Stimulated activated naive B cell treated with anti-CD40 and anti-IgM and Interleukin-4, amounts not matched to agents 10 μg/mL and 1 μg/mL and 100 μg/mL, for 72 hours (primary cell): Measurements from ENCODE around the gene CXCR5.

Source experiments
- ATAC-seq, 2 donors: fragments of 150-1000 bp; cut with Tn5 transposase; replicated peaks; 2 replicates each; pipeline ENCODE4 v1.10.0; 2021; ENCODE audit warnings: moderate library complexity in 1 of 2
- DNase-seq: peaks from one replicate; pipeline ENCODE4 v3.0.0; 2021
- H3K27ac Mint-ChIP-seq: one replicate; pipeline ENCODE4 v1.8.0; 2022; ENCODE audit warnings: mild to moderate bottlenecking, mixed read lengths
- H3K27me3 Mint-ChIP-seq, 2 donors: one replicate each; pipeline ENCODE4 v1.8.0; 2022; ENCODE audit warnings: mixed read lengths in 2 of 2
- H3K36me3 Mint-ChIP-seq, 2 donors: one replicate each; pipeline ENCODE4 v1.8.0; 2022; ENCODE audit warnings: mixed read lengths in 2 of 2, mild to moderate bottlenecking in 1 of 2
- H3K4me1 Mint-ChIP-seq, 2 donors: one replicate each; pipeline ENCODE4 v1.8.0; 2022; ENCODE audit warnings: mixed read lengths in 2 of 2, mild to moderate bottlenecking in 1 of 2
- H3K4me3 Mint-ChIP-seq, 2 donors: one replicate each; pipeline ENCODE4 v1.8.0; 2022; ENCODE audit warnings: mild to moderate bottlenecking in 2 of 2, mixed read lengths in 2 of 2, moderate library complexity in 1 of 2
- H3K9me3 Mint-ChIP-seq, 2 donors: one replicate each; pipeline ENCODE4 v1.8.0; 2022; ENCODE audit warnings: mixed read lengths in 2 of 2, mild to moderate bottlenecking in 1 of 2

CXCR5 gene

GRCh38 chr11:118885319-118885718, 1.6 kb downstream of the CXCR5 start:
- Mint-ChIP-seq H3K9me3 (no peaks in the 10 kb centered on the region), H3K4me3 (peak overlapping the region; percentile 85 to 86), H3K27me3 (no peaks in the 10 kb centered on the region), H3K36me3 (peaks cover 58 to 65% of the 10 kb centered on the region in 2 donors), H3K4me1 (peaks cover 59 to 80% of the 10 kb centered on the region in 2 donors), H3K27ac (peak overlapping the region; percentile 95)
- DNase-seq (no peak), ATAC-seq (peak in 1 of 2 donors; percentile 21)

- ATAC-seq, result no peak
- no peak for DNase-seq
- H3K4me1 Mint-ChIP-seq, result peaks cover 62 to 80% of the 10 kb centered on the region in 2 donors
- no peaks in the 10 kb centered on the region for H3K27me3 Mint-ChIP-seq
- peak overlapping the region; percentile 95 for H3K27ac Mint-ChIP-seq
- H3K36me3 Mint-ChIP-seq, result peaks cover 64 to 71% of the 10 kb centered on the region in 2 donors
- no peaks in the 10 kb centered on the region for H3K9me3 Mint-ChIP-seq
- H3K4me3 Mint-ChIP-seq, result peak overlapping the region; percentile 85 to 86
Observed at GRCh38 chr11:118885831-118886565, 2.3 kb downstream of the CXCR5 start.

- H3K27ac Mint-ChIP-seq, result peak overlapping the region; percentile 95
- ATAC-seq (peak; percentile 62 to 63), DNase-seq (peak; percentile 78)
- H3K36me3 Mint-ChIP-seq, result peaks cover 66 to 76% of the 10 kb centered on the region in 2 donors
- H3K27me3 Mint-ChIP-seq, result no peaks in the 10 kb centered on the region
- H3K4me3 Mint-ChIP-seq, result peak overlapping the region; percentile 85 to 86
- peaks cover 57 to 80% of the 10 kb centered on the region in 2 donors for H3K4me1 Mint-ChIP-seq
- H3K9me3 Mint-ChIP-seq, result no peaks in the 10 kb centered on the region
Observed at GRCh38 chr11:118886681-118887111, 3.0 kb downstream of the CXCR5 start.

GRCh38 chr11:118887206-118887605, 3.5 kb downstream of the CXCR5 start:
- Mint-ChIP-seq H3K4me1 (peaks cover 61 to 82% of the 10 kb centered on the region in 2 donors), H3K27ac (peak overlapping the region; percentile 95), H3K36me3 (peaks cover 70 to 81% of the 10 kb centered on the region in 2 donors), H3K9me3 (no peaks in the 10 kb centered on the region), H3K4me3 (peak overlapping the region; percentile 85 to 86), H3K27me3 (no peaks in the 10 kb centered on the region)
- DNase-seq (no peak), ATAC-seq (no peak)

- H3K36me3 Mint-ChIP-seq, result peaks cover 70 to 93% of the 10 kb centered on the region in 2 donors
- peak overlapping the region; percentile 85 to 86 for H3K4me3 Mint-ChIP-seq
Observed at GRCh38 chr11:118888398-118888797, 4.7 kb downstream of the CXCR5 start.

GRCh38 chr11:118889797-118890196, 6.1 kb downstream of the CXCR5 start:
- peak overlapping the region; percentile 85 to 86 for H3K4me3 Mint-ChIP-seq
- H3K27ac Mint-ChIP-seq, result peak overlapping the region; percentile 77

More at GRCh38 chr11:118888398-118888797, 4.7 kb downstream of the CXCR5 start:
- Mint-ChIP-seq H3K27ac (peak overlapping the region; percentile 95), H3K27me3 (no peaks in the 10 kb centered on the region), H3K4me1 (peaks cover 62 to 82% of the 10 kb centered on the region in 2 donors), H3K9me3 (no peaks in the 10 kb centered on the region)
- no peak for ATAC-seq
- no peak for DNase-seq

GRCh38 chr11:118892514-118892913, 8.8 kb downstream of the CXCR5 start:
- Mint-ChIP-seq H3K27ac (peak overlapping the region; percentile 74), H3K4me3 (peak overlapping the region; percentile 62 to 68), H3K9me3 (no peaks in the 10 kb centered on the region), H3K4me1 (peaks cover 85 to 100% of the 10 kb centered on the region in 2 donors), H3K27me3 (no peaks in the 10 kb centered on the region), H3K36me3 (peaks cover 73 to 96% of the 10 kb centered on the region in 2 donors)
- no peak for DNase-seq
- ATAC-seq, result no peak

More at GRCh38 chr11:118889797-118890196, 6.1 kb downstream of the CXCR5 start:
- no peaks in the 10 kb centered on the region for H3K9me3 Mint-ChIP-seq
- H3K36me3 Mint-ChIP-seq, result peaks cover 73 to 96% of the 10 kb centered on the region in 2 donors
- ATAC-seq, result no peak
- DNase-seq, result no peak
- no peaks in the 10 kb centered on the region for H3K27me3 Mint-ChIP-seq
- peaks cover 76 to 93% of the 10 kb centered on the region in 2 donors for H3K4me1 Mint-ChIP-seq

GRCh38 chr11:118892964-118893363, 9.3 kb downstream of the CXCR5 start:
- H3K27me3 Mint-ChIP-seq, result no peaks in the 10 kb centered on the region
- DNase-seq (no peak), ATAC-seq (no peak)
- H3K36me3 Mint-ChIP-seq, result peaks cover 73 to 96% of the 10 kb centered on the region in 2 donors
- H3K9me3 Mint-ChIP-seq, result no peaks in the 10 kb centered on the region
- H3K27ac Mint-ChIP-seq, result peak overlapping the region; percentile 74
- peaks cover 86 to 100% of the 10 kb centered on the region in 2 donors for H3K4me1 Mint-ChIP-seq
- H3K4me3 Mint-ChIP-seq, result peak overlapping the region; percentile 62 to 68

- Mint-ChIP-seq H3K9me3 (no peaks in the 10 kb centered on the region), H3K4me1 (peaks cover 83 to 99% of the 10 kb centered on the region in 2 donors), H3K27ac (peak overlapping the region; percentile 99), H3K27me3 (no peaks in the 10 kb centered on the region), H3K36me3 (peaks cover 69 to 95% of the 10 kb centered on the region in 2 donors), H3K4me3 (peak overlapping the region; percentile 82)
- ATAC-seq, result no peak
- no peak for DNase-seq
Observed at GRCh38 chr11:118893662-118894061, 10.0 kb downstream of the CXCR5 start.

- Mint-ChIP-seq H3K27me3 (no peaks in the 10 kb centered on the region), H3K36me3 (peaks cover 68 to 93% of the 10 kb centered on the region in 2 donors), H3K9me3 (no peaks in the 10 kb centered on the region), H3K4me3 (peak overlapping the region; percentile 82), H3K4me1 (peaks cover 80 to 99% of the 10 kb centered on the region in 2 donors), H3K27ac (peak overlapping the region; percentile 99)
- ATAC-seq (no peak), DNase-seq (no peak)
Observed at GRCh38 chr11:118894192-118894591, 10.5 kb downstream of the CXCR5 start.

GRCh38 chr11:118895093-118896039, 11.7 kb downstream of the CXCR5 start:
- peaks cover 70 to 96% of the 10 kb centered on the region in 2 donors for H3K4me1 Mint-ChIP-seq

GRCh38 chr11:118896472-118896913, 12.8 kb downstream of the CXCR5 start:
- ATAC-seq, result peak; percentile 10 to 11
- H3K4me1 Mint-ChIP-seq, result peaks cover 66 to 94% of the 10 kb centered on the region in 2 donors
- H3K27me3 Mint-ChIP-seq, result no peaks in the 10 kb centered on the region
- no peaks in the 10 kb centered on the region for H3K9me3 Mint-ChIP-seq
- H3K27ac Mint-ChIP-seq, result peak overlapping the region; percentile 99
- no peak for DNase-seq
- H3K4me3 Mint-ChIP-seq, result peak overlapping the region; percentile 51 to 82
- peaks cover 64 to 88% of the 10 kb centered on the region in 2 donors for H3K36me3 Mint-ChIP-seq

More at GRCh38 chr11:118895093-118896039, 11.7 kb downstream of the CXCR5 start:
- H3K4me3 Mint-ChIP-seq, result peak overlapping the region; percentile 82
- ATAC-seq, result peak; percentile 72 to 78
- peaks cover 62 to 87% of the 10 kb centered on the region in 2 donors for H3K36me3 Mint-ChIP-seq
- peak; percentile 68 for DNase-seq
- no peaks in the 10 kb centered on the region for H3K9me3 Mint-ChIP-seq
- no peaks in the 10 kb centered on the region for H3K27me3 Mint-ChIP-seq
- peak overlapping the region; percentile 99 for H3K27ac Mint-ChIP-seq

- Mint-ChIP-seq H3K4me1 (peaks cover 63 to 94% of the 10 kb centered on the region in 2 donors), H3K9me3 (no peaks in the 10 kb centered on the region), H3K27ac (peak overlapping the region; percentile 99), H3K36me3 (peaks cover 63 to 88% of the 10 kb centered on the region in 2 donors), H3K4me3 (peak overlapping the region; percentile 53 to 64), H3K27me3 (no peaks in the 10 kb centered on the region)
- DNase-seq (no peak), ATAC-seq (peak; percentile 4 to 5)
Observed at GRCh38 chr11:118896921-118897591, 13.4 kb downstream of the CXCR5 start.
